ENCODE measurements around the gene CDH13. TPM values are rescaled to one million over a fixed set of nuclear protein-coding genes. Genes with fewer than 3 reads are reported as not detected.

CDH13 gene
- total RNA-seq, 4 donors from 2014 or later, result 3.4 to 14.8 (median 6.5) TPM

GRCh38 chr16:83013071-83013470 lies 386.3 kb downstream of the CDH13 start:
- H3K36me3 ChIP-seq, result no peaks in the 10 kb centered on the region
- 93% methylated on average over 4 of the region's 4 CpGs for WGBS, 2 donors
- TF ChIP-seq POLR2A (IDR thresholded peaks at IDR 0.05) (no peak), CTCF (IDR thresholded peaks at IDR 0.05) (no peak)
- intact Hi-C loops (cut with DNase I), result no loop called here
- H3K4me3 ChIP-seq (replicated peaks in 1 of 3), result no peak overlapping the region
- no peaks in the 10 kb centered on the region for H3K4me1 ChIP-seq
- DNase-seq, result no peak
- no peak overlapping the region for H3K27ac ChIP-seq
- H3K9me3 ChIP-seq, result no peaks in the 10 kb centered on the region
- H3K27me3 ChIP-seq, result no peaks in the 10 kb centered on the region

GRCh38 chr16:83019963-83020362 lies 393.2 kb downstream of the CDH13 start:
- 96 to 98% methylated on average over 6 of the region's 6 CpGs for WGBS, 2 donors
- H3K4me1 ChIP-seq, result no peaks in the 10 kb centered on the region
- intact Hi-C loops (cut with DNase I), result loop anchor here (10.0 kb wide), 1 partner anchor 55 kb away; no protein-coding TSS in a partner anchor
- no peak for DNase-seq
- H3K36me3 ChIP-seq, result no peaks in the 10 kb centered on the region
- H3K27me3 ChIP-seq, result no peaks in the 10 kb centered on the region
- no peak for TF ChIP-seq POLR2A (IDR thresholded peaks at IDR 0.05)
- no peak for TF ChIP-seq CTCF (IDR thresholded peaks at IDR 0.05)
- no peak overlapping the region for H3K4me3 ChIP-seq (replicated peaks in 1 of 3)
- no peak overlapping the region for H3K27ac ChIP-seq
- no peaks in the 10 kb centered on the region for H3K9me3 ChIP-seq

GRCh38 chr16:83021045-83021444 lies 394.3 kb downstream of the CDH13 start:
- no peak overlapping the region for H3K27ac ChIP-seq
- 85 to 89% methylated on average over 6 of the region's 6 CpGs for WGBS, 2 donors
- no peaks in the 10 kb centered on the region for H3K9me3 ChIP-seq
- H3K4me3 ChIP-seq (replicated peaks in 1 of 3), result no peak overlapping the region
- no peaks in the 10 kb centered on the region for H3K4me1 ChIP-seq
- intact Hi-C loops (cut with DNase I), result loop anchor here (10.0 kb wide), 1 partner anchor 56 kb away; no protein-coding TSS in a partner anchor
- H3K36me3 ChIP-seq, result no peaks in the 10 kb centered on the region
- no peaks in the 10 kb centered on the region for H3K27me3 ChIP-seq
- no peak for TF ChIP-seq POLR2A (IDR thresholded peaks at IDR 0.05)
- no peak for TF ChIP-seq CTCF (IDR thresholded peaks at IDR 0.05)
- DNase-seq, result no peak

- Histone ChIP-seq H3K9me3 (no peaks in the 10 kb centered on the region), H3K27me3 (no peaks in the 10 kb centered on the region), H3K4me1 (no peaks in the 10 kb centered on the region), H3K27ac (no peak overlapping the region), H3K4me3 (replicated peaks in 1 of 3) (no peak overlapping the region), H3K36me3 (no peaks in the 10 kb centered on the region)
- TF ChIP-seq CTCF (IDR thresholded peaks at IDR 0.05), result no peak
- no peak for TF ChIP-seq POLR2A (IDR thresholded peaks at IDR 0.05)
- intact Hi-C loops (cut with DNase I), result loop anchor here (10.0 kb wide), 1 partner anchor 57 kb away; no protein-coding TSS in a partner anchor
- 86 to 91% methylated on average over 3 of the region's 3 CpGs for WGBS, 2 donors
- no peak for DNase-seq
These were observed 395.0 kb downstream of the CDH13 start for GRCh38 chr16:83021746-83022145.

GRCh38 chr16:83023011-83023410 lies 396.2 kb downstream of the CDH13 start:
- intact Hi-C loops (cut with DNase I), result loop anchor here (10.0 kb wide), 1 partner anchor 58 kb away; no protein-coding TSS in a partner anchor
- DNase-seq, result no peak
- Histone ChIP-seq H3K9me3 (no peaks in the 10 kb centered on the region), H3K27me3 (no peaks in the 10 kb centered on the region), H3K4me3 (replicated peaks in 1 of 3) (no peak overlapping the region), H3K27ac (no peak overlapping the region), H3K36me3 (no peaks in the 10 kb centered on the region), H3K4me1 (no peaks in the 10 kb centered on the region)
- 78 to 82% methylated on average over 4 of the region's 4 CpGs for WGBS, 2 donors
- TF ChIP-seq POLR2A (IDR thresholded peaks at IDR 0.05), result no peak
- TF ChIP-seq CTCF (IDR thresholded peaks at IDR 0.05), result no peak

Data from thyroid gland (tissue), 4 donors.